HG03097 (cell line): ENCODE measurements around the gene IGFN1.

Source experiments
- ATAC-seq: cut with Tn5 transposase; IDR thresholded peaks from one replicate; pipeline ENCODE4 v1.9.1; 2021; ENCODE audit not compliant: unreplicated experiment, low FRiP score

IGFN1 gene

DNA sequence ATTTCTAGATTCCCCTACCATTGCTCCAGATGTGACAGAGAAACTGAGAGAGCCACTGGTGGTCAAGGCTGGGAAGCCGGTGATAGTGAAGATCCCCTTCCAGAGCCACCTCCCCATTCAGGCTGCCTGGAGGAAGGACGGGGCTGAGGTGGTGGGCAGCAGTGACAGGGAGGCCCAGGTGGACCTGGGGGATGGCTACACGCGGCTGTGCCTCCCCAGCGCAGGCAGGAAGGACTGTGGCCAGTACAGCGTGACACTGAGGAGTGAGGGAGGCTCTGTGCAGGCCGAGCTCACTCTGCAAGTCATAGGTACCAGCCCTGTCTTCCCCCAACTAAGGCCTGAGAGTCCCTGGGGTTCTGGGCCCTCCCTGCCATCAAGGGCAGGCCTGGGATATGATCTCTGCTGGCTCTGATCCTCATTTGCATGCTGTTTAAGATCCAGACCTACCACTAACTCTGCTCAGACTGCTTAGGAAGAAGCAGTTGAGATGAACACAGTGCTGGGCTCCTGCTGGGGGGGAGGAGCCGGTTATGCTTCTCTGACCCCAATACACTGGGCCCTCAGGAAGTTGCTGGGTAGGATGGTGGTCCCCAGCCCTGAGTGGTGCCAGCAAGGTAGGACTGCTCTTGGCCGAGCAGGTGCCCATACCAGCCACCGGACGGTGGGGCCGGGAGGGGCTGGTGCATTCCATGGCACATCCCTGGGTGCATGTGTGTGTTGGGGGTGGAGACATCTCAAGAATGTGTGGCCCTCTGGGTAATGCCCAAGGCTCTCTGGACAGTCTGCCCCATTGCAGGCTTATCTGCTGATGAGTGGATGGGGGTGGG, 25.1 kb downstream of the IGFN1 start:
- ATAC-seq = no peak

DNA sequence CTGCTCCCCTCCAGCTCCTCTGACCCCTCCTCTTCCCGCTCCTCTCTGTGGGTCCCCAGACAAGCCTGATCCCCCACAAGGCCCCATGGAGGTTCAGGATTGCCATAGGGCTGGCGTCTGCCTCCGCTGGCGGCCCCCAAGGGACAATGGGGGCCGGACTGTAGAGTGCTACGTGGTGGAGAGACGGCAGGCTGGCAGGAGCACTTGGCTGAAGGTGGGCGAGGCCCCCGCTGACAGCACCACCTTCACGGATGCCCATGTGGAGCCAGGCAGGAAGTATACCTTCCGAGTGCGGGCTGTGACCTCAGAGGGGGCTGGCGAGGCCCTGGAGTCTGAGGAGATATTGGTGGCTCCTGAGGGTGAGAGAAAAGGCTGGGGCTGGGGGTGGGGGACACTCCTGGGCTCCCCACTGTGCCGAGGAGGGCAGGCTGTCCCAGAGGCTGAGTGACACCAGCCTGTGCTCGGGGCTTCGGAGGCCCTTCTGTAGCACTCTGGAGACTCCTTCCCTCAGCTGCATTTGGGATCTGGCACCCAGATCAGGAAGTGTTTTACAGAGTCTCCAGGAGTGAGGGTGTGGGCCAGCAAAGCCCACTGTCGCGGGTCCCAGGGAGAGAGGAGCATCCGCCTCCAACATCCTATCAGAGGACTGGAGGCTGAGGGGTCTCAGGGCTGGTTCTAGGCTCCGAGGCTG, 25.9 kb downstream of the IGFN1 start:
- no peak for ATAC-seq

DNA sequence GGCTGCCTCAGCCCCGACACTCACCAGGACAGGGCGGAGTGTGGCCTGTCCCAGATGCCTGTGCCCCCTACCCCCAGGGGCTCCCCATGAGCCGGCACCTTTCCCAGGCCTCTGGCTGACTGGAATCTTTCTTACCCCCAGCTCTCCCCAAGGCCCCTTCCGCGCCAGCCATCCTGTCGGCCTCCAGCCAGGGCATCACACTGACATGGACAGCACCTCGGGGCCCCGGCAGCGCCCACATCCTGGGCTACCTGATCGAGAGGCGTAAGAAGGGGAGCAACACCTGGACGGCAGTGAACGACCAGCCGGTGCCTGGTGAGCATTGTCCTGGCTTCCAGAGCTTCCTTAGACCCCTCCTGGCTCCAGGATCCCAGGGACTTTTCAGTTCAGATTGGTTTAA, 26.5 kb downstream of the IGFN1 start:
- ATAC-seq = no peak

DNA sequence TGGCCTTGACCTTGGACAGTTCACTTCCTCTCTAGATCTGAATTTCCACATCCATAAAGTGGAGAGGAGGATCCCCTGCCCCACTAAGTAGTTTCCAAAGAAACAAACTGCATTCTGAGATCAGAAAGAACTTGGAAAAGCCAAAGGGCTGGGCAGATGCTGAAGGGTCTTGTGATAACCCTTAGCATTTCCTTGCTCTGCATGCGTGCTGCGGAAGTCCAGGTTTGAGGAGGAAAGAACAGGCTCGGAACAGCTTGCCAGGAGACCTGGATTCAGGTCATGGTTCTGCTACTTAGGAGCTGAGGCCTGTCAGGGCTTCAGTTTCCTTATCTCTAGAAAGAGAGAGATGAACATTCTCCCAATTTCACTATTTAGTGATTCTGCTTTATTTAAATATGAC, 27.2 kb downstream of the IGFN1 start:
- ATAC-seq = no peak

DNA sequence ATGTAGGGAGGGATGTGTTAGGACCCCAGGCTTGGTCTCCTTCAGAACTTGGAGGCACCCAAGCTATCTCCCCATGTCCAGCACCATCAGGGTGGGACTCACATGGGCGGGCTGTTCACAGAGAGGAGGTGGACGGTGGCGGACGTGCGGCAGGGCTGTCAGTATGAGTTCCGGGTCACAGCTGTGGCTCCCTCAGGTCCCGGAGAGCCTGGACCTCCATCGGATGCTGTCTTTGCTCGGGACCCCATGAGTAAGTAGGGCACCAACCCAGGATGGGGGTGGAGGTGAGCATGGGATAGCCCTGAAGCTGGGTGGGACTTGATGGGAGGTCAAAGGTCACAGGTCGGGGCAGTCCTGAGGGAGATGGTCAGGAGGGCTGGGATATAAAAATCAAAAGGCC, 27.8 kb downstream of the IGFN1 start:
- no peak for ATAC-seq

DNA sequence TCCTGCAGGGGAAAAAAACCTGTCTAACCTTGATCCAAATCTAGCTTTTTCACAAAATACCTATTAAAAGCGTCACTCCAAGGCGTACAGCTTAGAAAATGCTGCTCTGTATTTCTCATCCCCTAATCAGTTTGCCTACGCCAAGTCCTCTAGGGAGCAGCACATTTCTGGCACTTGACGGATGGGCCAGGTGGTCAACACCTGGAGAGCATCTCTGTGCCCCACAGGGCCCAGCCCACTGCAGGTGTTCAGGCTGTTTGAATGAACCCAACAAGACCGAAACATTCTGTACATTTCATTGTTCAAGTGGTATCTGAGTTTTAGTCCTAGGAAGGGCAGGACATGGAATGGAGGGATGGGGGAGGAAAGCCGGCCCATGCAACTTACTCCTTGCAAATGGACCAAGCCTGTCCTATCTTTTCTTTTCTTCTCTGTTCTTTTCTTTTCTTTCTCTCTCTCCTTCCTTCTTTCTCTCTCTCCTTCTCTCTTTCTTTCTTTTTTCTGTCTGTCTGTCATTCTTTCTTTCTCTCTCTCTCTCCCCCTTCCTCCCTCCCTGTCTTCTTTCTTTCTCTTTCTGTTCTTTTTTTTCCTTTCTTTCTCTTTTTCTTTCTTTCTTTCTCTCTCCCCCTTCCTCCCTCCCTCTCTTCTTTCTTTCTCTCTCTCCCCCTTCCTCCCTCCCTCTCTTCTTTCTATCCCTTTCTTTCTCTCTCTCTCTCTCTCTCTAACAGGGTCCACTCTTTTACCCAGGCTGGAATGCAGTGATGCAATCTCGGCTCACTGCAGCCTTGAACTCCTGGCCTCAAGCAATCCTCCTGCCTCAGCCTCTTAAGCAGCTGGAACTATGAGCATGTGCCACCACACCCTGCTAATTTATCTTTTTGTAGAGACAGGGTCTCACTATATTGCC, 29.1 kb downstream of the IGFN1 start:
- no peak for ATAC-seq

DNA sequence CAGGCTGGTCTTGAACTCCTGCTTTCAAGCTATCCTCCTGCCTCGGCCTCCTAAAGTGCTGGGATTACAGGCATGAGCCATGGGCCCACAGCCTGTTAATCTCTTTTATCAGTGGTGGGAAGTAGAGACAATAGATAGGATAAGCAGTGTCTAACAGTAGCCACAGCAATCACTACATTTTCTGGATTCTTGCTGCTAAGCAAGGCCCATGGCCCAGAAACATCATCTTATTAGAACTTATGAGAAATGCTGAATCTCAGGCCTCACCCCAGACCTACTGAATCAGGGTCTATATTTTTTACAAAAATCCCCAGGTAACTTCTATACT, 29.7 kb downstream of the IGFN1 start:
- ATAC-seq = no peak

DNA sequence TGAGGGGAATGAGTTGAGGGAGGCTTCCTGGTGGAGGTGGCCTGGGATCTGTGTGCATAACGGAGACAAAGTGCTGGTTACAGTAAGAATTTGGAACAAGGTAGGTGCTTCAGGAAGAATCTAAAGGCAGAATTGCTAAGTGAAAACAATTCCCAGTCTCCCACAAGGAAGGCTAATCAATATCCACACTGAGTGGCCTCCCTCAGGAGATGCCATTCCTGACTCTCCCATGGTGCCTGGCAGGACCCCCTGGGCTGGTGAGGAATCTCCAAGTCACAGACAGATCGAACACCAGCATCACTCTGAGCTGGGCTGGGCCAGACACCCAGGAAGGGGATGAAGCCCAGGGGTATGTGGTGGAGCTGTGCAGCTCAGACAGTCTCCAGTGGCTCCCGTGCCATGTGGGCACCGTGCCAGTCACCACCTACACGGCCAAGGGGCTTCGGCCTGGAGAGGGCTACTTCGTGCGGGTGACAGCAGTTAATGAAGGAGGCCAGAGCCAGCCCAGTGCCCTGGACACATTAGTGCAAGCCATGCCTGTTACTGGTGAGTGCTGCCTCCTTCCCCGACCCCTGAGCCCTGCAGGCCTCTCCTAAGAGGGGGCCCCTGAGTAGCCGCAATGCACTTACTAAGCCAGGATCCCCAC, 30.7 kb downstream of the IGFN1 start:
- no peak for ATAC-seq

DNA sequence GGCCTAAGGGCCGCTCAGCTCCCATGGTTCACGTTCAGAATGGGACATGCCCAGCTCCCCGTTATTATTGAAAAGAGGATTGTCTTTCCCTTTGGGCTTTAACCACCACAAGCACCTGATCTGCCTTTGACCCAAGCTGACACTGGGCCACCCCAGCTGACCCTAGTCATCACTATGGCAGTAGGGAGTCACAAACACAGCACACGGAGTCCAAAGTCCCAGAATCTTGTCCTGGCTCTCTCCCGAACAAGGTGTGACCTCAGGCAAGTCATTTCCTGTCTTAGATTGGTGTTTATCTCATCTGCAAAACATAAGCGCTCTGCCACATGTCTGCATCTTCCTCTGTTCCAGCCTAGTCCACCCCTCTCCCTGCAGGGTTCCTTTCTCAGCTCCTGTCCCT, 31.5 kb downstream of the IGFN1 start:
- ATAC-seq = no peak

DNA sequence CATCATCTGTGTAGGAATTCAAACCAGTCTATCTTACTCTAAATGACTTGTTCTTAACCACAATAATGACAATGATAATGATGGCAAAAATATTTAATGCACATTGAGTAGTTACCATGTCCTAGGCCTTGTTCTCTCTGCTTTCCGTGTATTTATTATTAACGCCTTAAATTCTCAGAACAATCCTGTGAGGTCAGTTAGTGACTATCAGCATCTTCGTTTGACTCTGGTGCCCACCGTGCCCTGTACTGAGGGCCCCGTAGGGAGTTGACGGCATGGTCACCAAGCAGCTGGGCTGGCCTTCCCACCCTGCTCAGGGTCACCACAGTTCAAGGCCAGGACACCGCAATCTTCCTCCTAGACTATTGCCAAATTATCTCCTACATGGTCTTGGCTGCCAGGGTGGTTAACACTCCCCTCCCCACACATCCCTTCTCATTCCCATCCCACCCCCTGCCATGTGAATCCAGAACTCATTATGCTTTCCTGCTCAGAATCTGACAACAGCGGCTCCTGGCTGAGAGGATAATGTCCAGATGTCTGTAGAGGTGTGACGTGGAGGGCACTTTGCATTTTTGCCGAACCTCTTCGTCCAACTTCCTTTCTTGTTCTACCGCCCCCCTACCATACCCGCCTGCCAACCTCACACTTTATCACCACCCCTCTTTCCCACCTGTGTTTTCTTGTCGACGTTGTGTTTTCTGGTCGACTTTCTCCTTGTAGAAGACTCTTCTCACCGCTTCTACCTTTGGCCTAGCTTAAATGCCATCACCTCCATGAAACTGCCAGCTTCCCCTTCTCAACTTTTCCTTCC, 33.4 kb downstream of the IGFN1 start:
- ATAC-seq = no peak

DNA sequence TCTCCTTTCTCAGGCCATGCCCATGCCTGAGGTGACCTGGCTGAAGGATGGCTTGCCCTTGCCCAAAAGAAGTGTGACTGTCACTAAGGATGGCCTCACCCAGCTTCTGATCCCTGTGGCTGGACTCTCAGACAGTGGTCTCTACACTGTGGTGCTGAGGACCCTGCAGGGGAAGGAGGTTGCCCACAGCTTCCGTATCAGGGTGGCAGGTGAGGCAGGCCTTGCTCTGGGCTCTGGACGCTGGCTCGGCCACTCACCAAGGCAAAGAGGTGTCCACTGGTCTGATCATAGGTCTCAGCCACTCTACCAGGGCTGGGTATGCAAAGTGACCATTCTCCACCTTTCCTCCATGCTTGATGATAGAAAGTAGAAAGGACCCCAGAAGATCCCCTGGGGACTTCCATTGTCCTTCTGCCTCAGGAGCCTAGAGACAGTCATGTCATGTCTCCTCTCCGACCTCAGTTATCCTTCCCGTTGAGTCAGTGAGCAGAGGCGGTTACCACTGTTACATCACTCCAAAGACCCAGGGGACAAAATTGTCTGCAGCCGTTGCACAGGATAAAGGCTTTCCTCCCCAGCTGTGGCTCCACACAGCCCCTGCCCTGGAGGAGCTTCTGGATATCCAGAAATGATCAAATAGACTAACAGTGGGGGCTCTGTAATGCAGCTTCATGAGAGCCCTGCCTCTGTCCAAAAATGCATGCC, 34.2 kb downstream of the IGFN1 start:
- no peak for ATAC-seq

DNA sequence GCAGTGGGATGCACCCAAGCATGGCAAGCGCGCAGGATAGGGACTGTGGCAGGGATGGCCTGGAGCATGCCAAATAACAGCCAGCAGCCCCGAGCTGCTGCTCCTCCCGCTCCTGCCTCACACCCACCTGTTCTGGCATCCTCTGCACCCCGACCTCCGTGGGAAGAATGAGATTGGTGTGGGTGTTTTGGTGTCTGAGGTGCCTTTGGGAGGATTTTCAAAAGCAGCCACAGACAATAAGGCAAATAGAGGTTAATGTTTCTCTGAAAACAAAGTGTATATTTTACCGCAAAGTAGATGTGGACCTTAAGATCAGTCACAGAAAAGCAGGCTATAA, 35.5 kb downstream of the IGFN1 start:
- no peak for ATAC-seq

DNA sequence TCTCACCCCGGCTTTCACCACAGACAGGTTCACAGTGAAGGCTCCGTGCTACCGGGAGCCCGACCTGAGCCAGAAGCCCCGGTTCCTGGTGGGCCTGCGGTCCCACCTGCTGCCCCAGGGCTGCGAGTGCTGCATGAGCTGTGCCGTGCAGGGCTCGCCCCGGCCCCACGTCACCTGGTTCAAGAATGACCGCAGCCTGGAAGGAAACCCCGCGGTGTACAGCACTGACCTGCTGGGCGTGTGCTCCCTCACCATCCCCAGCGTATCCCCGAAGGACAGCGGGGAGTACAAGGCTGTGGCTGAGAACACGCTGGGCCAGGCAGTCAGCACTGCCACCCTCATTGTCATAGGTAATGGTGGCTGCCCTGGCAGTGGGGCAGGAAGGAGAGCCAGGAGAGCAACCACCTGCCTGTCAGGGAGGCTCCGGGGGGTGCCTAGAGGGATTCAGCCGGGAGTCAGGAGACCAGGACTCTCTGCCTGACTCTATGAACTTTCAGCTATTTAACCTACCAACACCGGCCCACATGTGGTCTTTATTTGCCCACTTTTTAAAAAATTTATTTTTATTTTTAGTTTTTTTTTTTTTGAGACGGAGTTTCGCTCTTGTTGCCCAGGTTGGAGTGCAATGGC, 36.4 kb downstream of the IGFN1 start:
- ATAC-seq = no peak

DNA sequence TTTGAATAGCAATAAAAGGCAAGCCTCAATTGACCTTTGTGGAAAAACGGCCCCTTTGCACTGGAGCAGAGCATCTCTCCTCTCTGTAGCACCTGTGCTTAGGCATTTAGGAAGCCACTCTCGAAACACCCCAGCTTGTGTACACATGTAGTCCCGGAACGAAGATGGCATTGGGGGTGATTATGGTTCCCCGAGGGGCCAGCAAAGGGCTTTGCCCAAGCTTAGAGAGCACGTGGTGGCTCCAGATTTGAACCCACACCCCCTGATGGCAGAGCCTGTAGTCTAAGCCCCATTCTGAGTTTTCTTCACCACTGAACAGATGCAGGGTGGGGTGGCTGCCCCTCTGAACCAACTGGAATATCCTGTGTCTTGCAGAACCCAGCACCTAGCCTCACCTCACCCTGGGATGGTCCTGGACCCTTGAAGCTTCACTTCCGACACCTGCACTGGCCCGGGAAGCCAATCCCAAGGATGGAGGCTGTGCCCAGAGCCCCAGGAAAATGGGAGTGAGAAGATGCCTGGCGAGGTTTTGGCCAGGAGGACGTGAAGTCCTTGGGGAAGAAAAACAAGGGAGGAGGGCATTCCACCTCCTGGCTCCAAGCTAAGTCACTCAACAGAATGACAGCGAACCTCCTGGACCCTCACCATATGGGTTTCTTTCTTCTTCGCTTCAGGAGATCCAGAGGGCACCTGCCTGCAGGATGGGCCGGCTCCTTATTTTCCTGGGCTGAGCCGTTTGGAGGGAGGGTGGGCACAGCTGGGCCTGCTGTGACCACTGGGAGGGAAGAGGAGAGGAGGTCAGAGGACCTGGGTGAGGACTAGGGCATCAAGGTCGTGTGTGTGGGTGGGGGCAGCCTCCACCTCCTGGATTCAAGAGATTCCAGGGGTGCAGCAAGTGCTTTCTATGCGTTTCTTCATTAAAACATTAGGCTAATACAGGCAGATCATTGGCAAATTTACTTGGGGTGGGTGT, 37.7 kb downstream of the IGFN1 start:
- ATAC-seq = no peak

DNA sequence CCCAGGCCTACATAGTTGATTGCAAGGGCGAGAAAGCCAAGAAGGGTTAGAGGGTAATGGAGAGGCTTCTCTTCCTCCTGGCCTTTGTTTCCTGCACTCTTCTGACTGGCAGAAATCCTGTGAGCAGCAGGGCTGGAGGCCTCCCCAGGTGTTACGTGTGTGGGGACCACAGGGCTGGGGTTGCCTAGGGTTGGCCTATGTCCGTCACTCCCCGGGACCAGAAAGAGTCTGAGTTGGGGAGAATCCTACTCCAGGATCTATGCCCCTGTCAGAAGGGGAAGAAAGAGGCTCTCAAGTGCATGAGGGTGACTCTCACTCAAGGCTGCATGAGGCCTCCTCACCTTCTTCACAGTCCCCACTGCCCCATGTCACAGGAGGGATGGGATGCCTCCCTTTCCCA, 38.5 kb downstream of the IGFN1 start:
- ATAC-seq = no peak

DNA sequence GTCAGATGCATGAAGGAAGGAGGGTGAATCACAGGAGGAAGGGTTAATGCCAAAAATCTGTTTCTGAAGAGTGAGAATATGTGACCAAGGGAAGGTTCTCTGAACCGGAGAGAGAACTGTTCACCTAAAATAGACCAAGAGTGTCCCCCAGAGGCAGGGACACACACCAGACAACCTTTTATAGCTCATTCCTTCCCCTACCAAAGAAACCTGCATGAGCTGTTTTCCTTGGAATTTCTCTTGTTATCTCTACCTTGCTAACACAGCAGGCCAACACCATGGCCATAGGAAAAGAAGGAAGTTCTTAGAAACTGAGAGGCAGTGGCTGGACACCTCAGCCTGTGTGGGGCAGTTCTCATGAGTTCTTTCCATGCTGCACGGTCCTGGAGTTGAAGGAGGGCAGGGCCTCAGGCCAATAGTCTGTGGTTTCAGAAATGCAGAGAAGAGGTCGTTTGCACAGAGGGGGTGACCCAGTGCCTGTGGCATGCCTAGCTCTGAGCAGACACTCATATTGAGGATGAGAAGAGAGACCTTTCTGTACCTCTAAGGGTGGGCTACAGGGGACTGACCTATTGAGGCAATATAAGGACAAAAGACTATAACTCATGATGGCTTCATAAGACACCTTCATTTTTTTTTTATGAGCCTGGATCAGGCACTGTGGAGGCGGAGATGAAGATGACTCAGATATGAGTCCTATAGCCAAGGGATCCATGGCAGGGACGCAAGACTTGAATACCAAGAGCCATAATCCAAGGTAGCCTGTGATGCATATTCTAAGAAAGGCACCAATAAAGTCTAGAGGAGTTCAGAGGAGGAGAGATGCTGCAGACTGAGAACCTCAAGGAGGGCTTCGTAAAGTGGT, 39.4 kb downstream of the IGFN1 start:
- ATAC-seq = no peak

DNA sequence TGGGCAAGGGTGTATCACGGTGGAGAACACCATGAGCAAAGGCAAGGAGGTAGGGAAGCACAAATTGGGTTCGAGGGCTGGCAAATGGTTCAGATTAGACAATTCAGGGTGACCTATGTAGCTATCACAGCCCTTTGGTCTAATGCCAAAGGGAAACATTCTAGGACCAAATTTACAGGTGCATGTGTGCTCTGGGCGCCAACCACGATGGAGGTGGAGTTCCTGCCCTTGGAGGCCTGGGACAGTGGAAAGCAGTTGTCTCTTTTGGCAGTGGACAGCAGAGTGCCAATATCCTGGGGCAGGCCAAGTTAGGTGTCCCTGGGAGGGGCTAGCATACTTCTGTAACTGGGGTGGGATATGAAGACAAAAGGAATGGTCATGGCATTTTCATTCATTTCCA, 40.1 kb downstream of the IGFN1 start:
- ATAC-seq = no peak
